Trophoblast cell (in vitro differentiated cells and primary cell): ENCODE measurements around the gene RAD52.

Source experiments
- DNase-seq, 2 donors: peaks; one replicate each; pipeline ENCODE4 v3.0.0-alpha.2; 2016
- H2AFZ ChIP-seq: 2 replicates; pipeline ENCODE4 v1.6.1; 2013; ENCODE audit warnings: low read length, moderate library complexity, mild to moderate bottlenecking; ENCODE audit not compliant: insufficient read depth, poor library complexity
- H2AK5ac ChIP-seq: 2 replicates; pipeline ENCODE4 v1.6.1; 2013; ENCODE audit warnings: mild to moderate bottlenecking, low read length
- H2BK120ac ChIP-seq: 2 replicates; pipeline ENCODE4 v1.6.1; 2013; ENCODE audit warnings: low read length, mild to moderate bottlenecking, moderate library complexity; ENCODE audit not compliant: insufficient read depth, poor library complexity
- H2BK12ac ChIP-seq: 2 replicates; pipeline ENCODE4 v1.6.1; 2013; ENCODE audit warnings: mild to moderate bottlenecking, low read length, moderate library complexity
- H2BK5ac ChIP-seq: 2 replicates; pipeline ENCODE4 v1.6.1; 2013; ENCODE audit warnings: low read length, low read depth, moderate library complexity, mild to moderate bottlenecking; ENCODE audit not compliant: poor library complexity
- H3K14ac ChIP-seq: 2 replicates; pipeline ENCODE4 v1.6.1; 2013; ENCODE audit warnings: mild to moderate bottlenecking, low read length
- H3K18ac ChIP-seq: 2 replicates; pipeline ENCODE4 v1.6.1; 2013; ENCODE audit warnings: mild to moderate bottlenecking, low read length
- H3K23ac ChIP-seq: 2 replicates; pipeline ENCODE4 v1.6.1; 2013; ENCODE audit warnings: low read length
- H3K27ac ChIP-seq: 2 replicates; pipeline ENCODE4 v1.5.1; 2013; ENCODE audit warnings: low read depth, mild to moderate bottlenecking, inconsistent platforms, low read length, moderate library complexity
- H3K27me3 ChIP-seq: 2 replicates; pipeline ENCODE4 v1.6.1; 2013; ENCODE audit warnings: inconsistent platforms, mild to moderate bottlenecking, low read length, moderate library complexity; ENCODE audit not compliant: insufficient read depth
- H3K36me3 ChIP-seq, 2 experiments: 1 replicate in 1 of 2; 2 replicates in 1 of 2; pipeline ENCODE4 v1.6.1; 2013; ENCODE audit warnings: low read length in 2 of 2, mild to moderate bottlenecking in 2 of 2, moderate library complexity in 1 of 2; ENCODE audit not compliant: insufficient read depth in 2 of 2, control insufficient read depth in 1 of 2
- H3K4ac ChIP-seq: 2 replicates; pipeline ENCODE4 v1.6.1; 2013; ENCODE audit warnings: low read depth, mild to moderate bottlenecking, low read length, moderate library complexity
- H3K4me1 ChIP-seq, 2 experiments: 1 replicate in 1 of 2; 2 replicates in 1 of 2; pipeline ENCODE4 v1.6.1; 2013; ENCODE audit warnings: low read length in 2 of 2, mild to moderate bottlenecking in 2 of 2, moderate library complexity in 1 of 2; ENCODE audit not compliant: insufficient read depth in 2 of 2, control insufficient read depth in 1 of 2
- H3K4me2 ChIP-seq: 2 replicates; pipeline ENCODE4 v1.6.1; 2013; ENCODE audit warnings: inconsistent platforms, mild to moderate bottlenecking, low read length, moderate library complexity
- H3K4me3 ChIP-seq: 2 replicates; pipeline ENCODE4 v1.5.1; 2013; ENCODE audit warnings: mild to moderate bottlenecking, low read depth, low read length, inconsistent platforms
- H3K79me1 ChIP-seq: one replicate; pipeline ENCODE4 v1.6.1; 2013; ENCODE audit warnings: low read length
- H3K79me2 ChIP-seq: 2 replicates; pipeline ENCODE4 v1.6.1; 2013; ENCODE audit warnings: low read length, mild to moderate bottlenecking; ENCODE audit not compliant: control insufficient read depth, insufficient read depth, poor library complexity
- H3K9ac ChIP-seq: 2 replicates; pipeline ENCODE4 v1.6.1; 2013; ENCODE audit warnings: mild to moderate bottlenecking, low read length
- H3K9me3 ChIP-seq: 2 replicates; pipeline ENCODE4 v1.6.1; 2013; ENCODE audit warnings: low read depth, mild to moderate bottlenecking, control low read depth, inconsistent platforms, low read length; ENCODE audit not compliant: insufficient read depth
- H4K12ac ChIP-seq: 2 replicates; pipeline ENCODE4 v1.6.1; 2013; ENCODE audit warnings: low read depth, mild to moderate bottlenecking, low read length, moderate library complexity
- H4K8ac ChIP-seq: 2 replicates; pipeline ENCODE4 v1.6.1; 2013; ENCODE audit warnings: low read depth, mild to moderate bottlenecking, low read length, moderate library complexity
- H4K91ac ChIP-seq: one replicate; pipeline ENCODE4 v1.6.1; 2013; ENCODE audit warnings: low read depth, mild to moderate bottlenecking, low read length, moderate library complexity
- WGBS: extraction: QIAGEN DNeasy Blood & Tissue Kit; methylation state at CpG from one replicate; pipeline ENCODE4 v1.1.7; 2013; ENCODE audit warnings: missing lambda C conversion rate; ENCODE audit not compliant: insufficient read length, insufficient coverage; ENCODE audit errors: extremely low coverage; 5-methylcytosine and 5-hydroxymethylcytosine counted together

Gene RAD52

GRCh38 chr12:967641-968040 is 18.1 kb upstream of the RAD52 start:
- Histone ChIP-seq H3K18ac (no peak overlapping the region), H2AFZ (no peak overlapping the region), H2BK5ac (no peak overlapping the region), H3K4ac (no peak overlapping the region), H3K79me1 (peaks cover under 1% of the 10 kb centered on the region), H3K14ac (no peak overlapping the region), H2BK120ac (no peak overlapping the region), H3K23ac (no peak overlapping the region), H3K9ac (no peak overlapping the region), H3K79me2 (no peaks in the 10 kb centered on the region), H3K4me1 (no peaks in the 10 kb centered on the region), H2BK12ac (no peak overlapping the region), H3K9me3 (no peaks in the 10 kb centered on the region), H3K4me3 (no peak overlapping the region), H4K12ac (no peak overlapping the region), H4K8ac (no peak overlapping the region), H3K4me2 (no peak overlapping the region), H3K27ac (no peak overlapping the region), H3K27me3 (no peaks in the 10 kb centered on the region), H4K91ac (no peak overlapping the region), H2AK5ac (no peak overlapping the region), H3K36me3 (no peaks in the 10 kb centered on the region)
- no peak for DNase-seq
- no CpG with 5 or more reads among the region's 9 CpGs for WGBS

- no peak overlapping the region for H3K27ac ChIP-seq
- no peak overlapping the region for H3K14ac ChIP-seq
- no peak overlapping the region for H4K8ac ChIP-seq
- H3K4ac ChIP-seq = no peak overlapping the region
- H2BK120ac ChIP-seq = no peak overlapping the region
- H3K4me1 ChIP-seq = no peaks in the 10 kb centered on the region
- no CpG with 5 or more reads among the region's 6 CpGs for WGBS
- H3K4me2 ChIP-seq = no peak overlapping the region
- H2BK5ac ChIP-seq = no peak overlapping the region
- no peaks in the 10 kb centered on the region for H3K36me3 ChIP-seq
- H3K79me2 ChIP-seq = no peaks in the 10 kb centered on the region
- no peak for DNase-seq
- no peak overlapping the region for H3K23ac ChIP-seq
- no peak overlapping the region for H4K91ac ChIP-seq
- no peak overlapping the region for H2BK12ac ChIP-seq
- no peaks in the 10 kb centered on the region for H3K79me1 ChIP-seq
- no peaks in the 10 kb centered on the region for H3K27me3 ChIP-seq
- no peak overlapping the region for H2AFZ ChIP-seq
- no peaks in the 10 kb centered on the region for H3K9me3 ChIP-seq
- no peak overlapping the region for H3K9ac ChIP-seq
- no peak overlapping the region for H2AK5ac ChIP-seq
- no peak overlapping the region for H3K4me3 ChIP-seq
- no peak overlapping the region for H3K18ac ChIP-seq
- H4K12ac ChIP-seq = no peak overlapping the region
Measured at GRCh38 chr12:966724-967123, 17.2 kb upstream of the RAD52 start.

- H3K23ac ChIP-seq = no peak overlapping the region
- no peaks in the 10 kb centered on the region for H3K4me1 ChIP-seq
- WGBS = no CpG with 5 or more reads among the region's 8 CpGs
- no peak overlapping the region for H3K9ac ChIP-seq
- no peak overlapping the region for H3K4me2 ChIP-seq
- no peaks in the 10 kb centered on the region for H3K27me3 ChIP-seq
- H2BK12ac ChIP-seq = no peak overlapping the region
- no peak overlapping the region for H3K18ac ChIP-seq
- H3K9me3 ChIP-seq = no peaks in the 10 kb centered on the region
- H4K91ac ChIP-seq = no peak overlapping the region
- no peak for DNase-seq
- no peak overlapping the region for H2BK120ac ChIP-seq
- H3K36me3 ChIP-seq = no peaks in the 10 kb centered on the region
- H2BK5ac ChIP-seq = no peak overlapping the region
- peak overlapping the region; percentile 3 for H3K4me3 ChIP-seq
- H4K12ac ChIP-seq = no peak overlapping the region
- H4K8ac ChIP-seq = no peak overlapping the region
- H3K79me2 ChIP-seq = no peaks in the 10 kb centered on the region
- H3K4ac ChIP-seq = no peak overlapping the region
- no peak overlapping the region for H3K27ac ChIP-seq
- H2AFZ ChIP-seq = no peak overlapping the region
- no peak overlapping the region for H3K14ac ChIP-seq
- no peaks in the 10 kb centered on the region for H3K79me1 ChIP-seq
- H2AK5ac ChIP-seq = no peak overlapping the region
Measured at GRCh38 chr12:958588-959123, 9.2 kb upstream of the RAD52 start.

- H3K18ac ChIP-seq = no peak overlapping the region
- no peak overlapping the region for H4K8ac ChIP-seq
- H3K9ac ChIP-seq = no peak overlapping the region
- H3K4me2 ChIP-seq = no peak overlapping the region
- no peak overlapping the region for H2BK12ac ChIP-seq
- H3K27ac ChIP-seq = no peak overlapping the region
- H4K91ac ChIP-seq = no peak overlapping the region
- no peaks in the 10 kb centered on the region for H3K27me3 ChIP-seq
- H2BK5ac ChIP-seq = no peak overlapping the region
- H3K36me3 ChIP-seq = no peaks in the 10 kb centered on the region
- no peak overlapping the region for H2AK5ac ChIP-seq
- H3K4me1 ChIP-seq = no peaks in the 10 kb centered on the region
- no peak overlapping the region for H3K4ac ChIP-seq
- H3K79me2 ChIP-seq = no peaks in the 10 kb centered on the region
- H2AFZ ChIP-seq = no peak overlapping the region
- H2BK120ac ChIP-seq = no peak overlapping the region
- H4K12ac ChIP-seq = no peak overlapping the region
- no CpG with 5 or more reads among the region's 6 CpGs for WGBS
- H3K23ac ChIP-seq = no peak overlapping the region
- no peak for DNase-seq
- H3K79me1 ChIP-seq = no peaks in the 10 kb centered on the region
- no peaks in the 10 kb centered on the region for H3K9me3 ChIP-seq
- H3K4me3 ChIP-seq = no peak overlapping the region
- no peak overlapping the region for H3K14ac ChIP-seq
Measured at GRCh38 chr12:955939-956338, 6.4 kb upstream of the RAD52 start.
